Stimulated activated CD4-positive, alpha-beta T cell treated with anti-CD3 and anti-CD28 coated beads, Interleukin-12 subunit alpha, Interleukin-12 subunit beta, amount 100 ng/mL, for 24 hours (primary cell): Measurements from ENCODE around the gene ZDHHC7.
"Not testable (repeated sequence)": the region's sequence is repeated elsewhere in the genome, so short reads cannot be mapped to it uniquely, and the experiment has no call there.

Experiments used
- DNase-seq, 2 experiments: peaks; one replicate each; pipeline ENCODE4 v3.0.0-alpha.2; 2020; ENCODE audit warnings: low read depth in 2 of 2

Gene ZDHHC7

DNA sequence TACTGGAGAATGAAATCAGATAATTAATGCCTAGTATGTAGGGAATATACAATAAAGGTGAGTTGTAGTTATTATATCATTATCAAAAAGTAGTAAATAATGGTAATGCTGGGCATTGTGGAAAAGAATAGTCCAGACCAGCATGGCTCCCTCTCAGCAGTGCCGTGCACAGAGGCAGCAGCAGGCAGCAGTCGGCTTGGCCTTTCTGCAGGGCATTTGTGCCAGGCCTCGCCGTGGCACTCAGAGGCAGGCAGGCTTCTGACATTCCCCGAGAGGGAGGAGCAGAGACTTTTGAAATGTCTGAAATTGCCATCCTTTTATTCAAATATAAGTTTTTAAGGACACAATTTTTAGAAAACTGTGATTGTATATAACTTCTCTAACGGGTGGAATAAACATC is 31.3 kb upstream of the ZDHHC7 start:
- no peak for DNase-seq

DNA sequence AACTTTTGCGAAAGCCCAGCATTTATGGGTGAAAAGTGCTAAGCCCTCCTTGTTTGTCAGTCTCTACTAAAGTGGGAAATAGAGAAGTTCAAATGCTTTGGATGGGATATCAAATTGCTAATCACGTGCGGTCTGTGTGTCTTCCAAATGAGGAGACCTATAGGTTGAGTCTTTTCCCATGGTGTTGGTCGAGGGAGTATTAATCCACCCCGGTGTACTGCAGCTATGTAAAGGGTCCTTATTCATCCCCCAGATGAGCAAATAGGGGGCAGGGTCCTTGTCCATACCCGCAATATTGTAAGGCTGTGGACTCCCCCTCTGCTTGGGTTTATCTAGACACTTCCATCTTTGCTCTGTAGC is 30.8 kb upstream of the ZDHHC7 start:
- DNase-seq: no peak

DNA sequence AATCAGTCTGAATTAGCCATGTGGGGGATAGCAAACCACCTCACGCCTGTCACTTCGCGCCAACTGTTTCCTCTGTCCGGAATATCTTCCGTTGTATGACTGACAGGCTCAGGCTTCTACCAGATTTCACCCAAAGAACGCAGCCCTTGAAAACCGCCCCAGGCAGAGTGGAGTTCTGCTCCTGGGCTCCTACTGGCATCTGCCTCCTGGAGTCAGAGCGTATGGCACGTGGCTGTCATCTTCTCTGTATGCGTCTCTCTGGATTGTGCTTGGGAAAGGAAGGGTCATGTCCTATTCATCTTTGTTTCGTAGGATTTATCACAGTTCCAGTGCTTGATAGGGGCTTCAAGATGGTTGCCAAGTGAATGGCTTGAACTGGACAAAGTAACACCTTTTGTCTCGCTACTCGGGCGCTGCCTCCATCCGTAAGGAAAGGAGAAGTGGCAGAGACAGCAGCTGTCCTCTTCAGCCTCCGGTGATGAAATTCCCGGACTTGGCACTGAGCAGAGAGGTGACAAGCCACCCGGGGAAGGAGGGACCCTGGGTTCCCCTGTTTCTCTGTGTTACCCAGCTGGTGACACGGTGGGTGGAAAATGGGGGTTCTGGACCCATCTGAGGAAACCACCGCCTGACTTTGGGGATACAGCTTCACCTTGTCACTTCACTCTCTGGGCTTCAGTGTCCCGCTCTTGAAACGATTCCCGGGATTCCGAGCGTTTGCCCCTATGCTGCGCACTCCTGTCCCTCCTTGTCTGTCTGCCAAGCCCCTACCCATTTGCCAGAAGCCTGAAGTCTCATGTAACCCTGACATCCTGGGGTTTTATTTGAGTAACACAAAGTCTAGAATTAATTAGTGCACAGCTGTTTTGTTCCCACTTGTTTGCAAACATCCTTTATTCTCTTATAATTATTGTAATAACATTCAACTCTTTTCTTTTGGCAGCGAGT is 30.2 kb upstream of the ZDHHC7 start:
- DNase-seq: no peak

DNA sequence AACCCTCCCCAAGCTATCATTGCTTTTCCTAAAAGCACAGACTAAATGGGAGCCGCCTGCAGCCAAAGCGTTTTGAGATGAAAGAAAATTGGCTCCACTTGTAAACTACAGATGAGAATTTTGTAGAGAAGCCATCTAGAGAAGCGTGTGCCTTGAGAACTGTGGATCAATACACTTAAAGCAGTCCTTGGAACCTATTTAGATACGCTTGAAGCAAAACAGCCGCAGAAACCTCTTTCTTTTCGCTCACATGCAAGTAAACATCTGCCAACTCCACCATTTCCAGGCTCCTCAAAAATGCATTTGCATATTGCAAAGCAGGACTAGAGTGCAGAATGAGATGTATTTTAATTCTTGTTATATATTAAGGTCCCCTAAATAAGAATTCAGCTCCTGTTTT is 29.4 kb upstream of the ZDHHC7 start:
- DNase-seq: no peak

GRCh38 chr16:85037721-85038120 is 26.4 kb upstream of the ZDHHC7 start:
- DNase-seq: no peak

DNA sequence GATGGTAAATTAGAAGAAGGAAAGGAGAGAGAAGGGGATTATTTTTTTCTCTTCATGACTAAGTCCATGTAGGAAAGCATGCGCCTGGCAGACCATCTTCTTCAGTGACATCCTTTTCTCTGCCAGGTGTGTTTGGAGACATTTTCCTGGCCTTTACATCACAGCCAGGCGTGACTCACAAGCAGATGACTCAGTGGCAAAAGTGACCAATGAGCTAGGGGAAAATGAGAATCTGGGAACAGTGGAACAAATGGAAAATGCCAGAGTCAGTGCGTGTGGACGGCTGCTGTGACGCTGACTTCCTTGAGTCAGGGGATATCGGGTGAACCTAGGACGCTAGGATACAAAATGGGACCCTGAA is 25.7 kb upstream of the ZDHHC7 start:
- peak in 1 of 2 experiments; percentile 5 for DNase-seq

- DNase-seq: no peak
Observed at GRCh38 chr16:85036236-85037049, 25.1 kb upstream of the ZDHHC7 start.

GRCh38 chr16:85034591-85035433 is 23.5 kb upstream of the ZDHHC7 start:
- DNase-seq: no peak

GRCh38 chr16:85033171-85033570 is 21.8 kb upstream of the ZDHHC7 start:
- no peak for DNase-seq

GRCh38 chr16:85032187-85032586 is 20.9 kb upstream of the ZDHHC7 start:
- not testable (repeated sequence) for DNase-seq

- no peak for DNase-seq
Observed at GRCh38 chr16:85031451-85031850, 20.1 kb upstream of the ZDHHC7 start.

DNA sequence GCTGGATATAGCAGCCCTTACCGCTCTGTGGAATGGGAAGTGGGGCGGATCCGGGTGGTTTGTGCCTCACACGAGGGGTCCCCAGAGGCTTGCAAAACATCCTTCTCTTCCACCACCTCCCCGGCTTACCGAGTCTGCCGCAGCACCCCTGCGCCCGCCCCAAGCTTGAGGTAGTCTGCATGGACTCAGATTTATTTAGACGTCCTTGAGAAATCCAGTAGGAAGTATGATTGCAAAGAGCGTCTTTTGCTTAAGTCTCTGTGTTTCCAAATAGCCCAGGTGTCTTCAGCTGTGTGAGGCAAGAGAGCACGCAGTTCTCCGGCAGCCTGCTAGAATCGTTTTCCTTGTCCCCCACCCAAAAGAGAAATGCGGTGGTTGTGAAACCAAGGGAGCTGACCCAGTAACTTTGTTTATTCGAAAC is 18.7 kb upstream of the ZDHHC7 start:
- no peak for DNase-seq

DNA sequence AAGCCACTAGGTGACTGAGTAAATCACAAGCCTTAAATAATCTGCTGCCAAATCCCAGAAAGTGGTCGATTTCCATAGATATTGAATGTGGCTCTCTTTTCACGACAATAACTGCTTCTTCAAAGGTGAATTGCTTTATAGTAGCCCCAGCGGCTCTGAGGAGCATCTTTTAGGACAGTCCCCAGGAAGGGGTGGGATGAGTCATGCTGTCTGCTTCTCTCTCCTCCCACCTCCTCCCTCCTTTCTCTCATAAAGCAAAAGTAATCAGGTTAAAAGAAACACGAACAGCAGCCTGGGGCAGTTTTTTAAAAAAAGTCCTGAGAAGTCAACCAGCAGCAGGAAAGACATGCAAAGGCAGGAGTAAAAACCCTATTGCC is 18.1 kb upstream of the ZDHHC7 start:
- DNase-seq: peak in 1 of 2 experiments; percentile 44

- DNase-seq: peak; percentile 57 to 62
Observed at GRCh38 chr16:85028685-85029407, 17.5 kb upstream of the ZDHHC7 start.

GRCh38 chr16:85027958-85028684 is 16.8 kb upstream of the ZDHHC7 start:
- peak in 1 of 2 experiments; percentile 12 for DNase-seq

DNA sequence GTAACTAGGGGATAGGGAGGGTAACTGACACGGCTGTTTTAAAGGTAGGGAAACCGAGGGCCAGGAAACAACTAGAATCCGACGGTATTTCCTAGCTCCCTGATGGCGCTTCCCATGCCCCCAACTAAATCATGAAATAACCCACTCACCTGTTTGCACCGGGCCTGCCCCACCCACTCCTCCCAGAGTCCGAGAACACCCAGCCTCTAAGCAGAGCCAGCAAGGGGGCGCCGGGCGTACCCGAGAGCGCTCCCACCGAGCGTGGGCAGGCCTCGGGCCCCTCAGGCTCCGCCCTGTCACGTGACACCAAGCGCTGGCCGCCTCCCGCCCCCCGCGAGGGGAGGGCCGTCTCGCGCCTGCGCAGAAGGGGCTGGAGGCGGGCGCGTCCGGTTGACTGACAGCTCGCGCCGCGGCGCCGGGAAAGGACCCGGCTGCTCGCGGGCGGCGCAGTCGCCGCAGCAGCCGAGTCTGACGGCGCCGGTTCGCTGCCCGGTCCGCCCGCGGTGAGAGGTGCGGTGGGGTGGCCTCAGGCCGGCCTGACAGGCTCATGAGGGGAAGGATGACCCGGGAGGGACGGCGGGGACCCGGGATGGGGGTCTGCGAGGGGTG is 16.1 kb upstream of the ZDHHC7 start, which contains the start of gene KIAA0513:
Gene KIAA0513, plus strand, starts transcription at position 447 of the 609 bp plus-strand sequence. CDS start 39,277 bp downstream, outside the sequence.
- peak; percentile 91 for DNase-seq

GRCh38 chr16:85026703-85027102 is 15.4 kb upstream of the ZDHHC7 start:
- DNase-seq: no peak

DNA sequence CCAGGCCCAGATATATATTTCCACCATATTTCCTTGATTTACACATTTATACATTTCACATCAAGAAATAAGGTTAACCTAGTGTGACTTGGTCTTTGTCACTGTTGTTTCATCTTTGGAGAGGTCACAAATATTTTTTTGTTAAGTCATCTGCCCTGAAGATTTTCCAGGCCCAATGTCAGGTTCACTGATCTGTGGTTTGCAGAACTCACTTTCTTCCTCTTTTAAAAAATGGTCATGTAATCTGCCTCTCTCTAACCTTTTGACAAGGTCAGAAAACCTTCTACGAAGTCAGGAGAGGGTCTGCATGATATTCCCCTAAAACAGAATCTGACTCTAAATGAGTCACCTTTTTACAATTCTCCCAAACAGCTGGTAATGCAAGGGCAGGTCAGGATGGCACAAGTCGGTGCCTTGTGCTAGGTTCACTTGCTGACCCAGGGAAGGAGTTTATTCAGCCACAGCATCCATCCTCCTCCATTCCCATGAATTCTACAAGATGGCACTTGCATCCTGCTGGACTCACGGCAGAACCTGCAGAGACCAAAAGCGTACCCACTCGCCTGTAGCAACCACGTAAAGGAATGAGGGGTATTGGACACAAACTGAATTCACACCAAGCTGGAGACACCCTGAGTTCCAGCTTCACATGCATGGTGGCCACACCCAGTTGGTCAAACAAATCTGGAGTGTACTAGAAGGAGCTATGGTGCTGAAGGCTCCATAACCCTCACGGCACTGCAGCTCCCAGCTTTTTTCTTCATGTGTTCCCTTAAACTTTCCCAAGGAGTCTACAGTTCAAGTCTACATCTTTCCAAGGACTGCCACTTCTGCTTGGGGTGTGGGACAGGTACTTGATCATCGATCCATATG is 14.7 kb upstream of the ZDHHC7 start:
- no peak for DNase-seq

DNA sequence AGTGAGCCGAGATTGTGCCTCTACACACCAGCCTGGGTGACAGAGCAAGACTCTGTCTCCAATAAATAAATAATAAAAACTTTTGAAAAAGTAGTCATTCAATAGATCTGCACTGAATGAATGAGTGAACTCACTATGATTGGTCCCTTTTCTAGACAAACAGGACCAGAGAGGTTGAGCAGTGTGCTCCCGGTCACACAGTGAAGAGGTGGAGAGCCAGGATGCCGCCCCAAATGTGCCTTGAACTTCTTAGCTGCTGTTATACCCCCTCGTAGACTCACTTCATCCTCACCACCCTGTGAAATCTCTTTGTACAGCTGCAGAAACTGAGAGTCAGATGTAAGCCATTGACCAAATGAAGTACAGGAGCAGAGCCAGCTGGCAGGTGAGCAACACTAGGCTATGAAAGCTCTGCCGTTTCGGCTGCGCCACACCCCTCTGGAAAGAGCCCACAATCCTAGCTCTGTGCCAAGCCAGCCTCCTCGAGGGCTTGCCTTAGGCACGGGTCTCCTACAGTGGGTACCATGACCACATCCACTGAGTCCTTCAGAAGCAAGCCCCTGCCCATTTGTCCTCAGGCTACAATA is 8.4 kb upstream of the ZDHHC7 start:
- no peak for DNase-seq
